BLaER1 (cell line): ENCODE results near the gene RSPH4A.
"Not testable (repeated sequence)": the region's sequence is repeated elsewhere in the genome, so short reads cannot be mapped to it uniquely, and the experiment has no call there.

Experiments used
- H3K27ac ChIP-seq: shearing (Covaris generic); formaldehyde crosslinking; 2 replicates; pipeline ENCODE4 v1.8.1; 2022
- H3K27me3 ChIP-seq: shearing (Covaris generic); formaldehyde crosslinking; 2 replicates; pipeline ENCODE4 v1.8.1; 2022
- H3K36me3 ChIP-seq: shearing (Covaris generic); formaldehyde crosslinking; 2 replicates; pipeline ENCODE4 v1.8.1; 2022
- H3K4me1 ChIP-seq: shearing (Covaris generic); formaldehyde crosslinking; 2 replicates; pipeline ENCODE4 v1.8.1; 2022
- H3K4me2 ChIP-seq: shearing (Covaris generic); formaldehyde crosslinking; 2 replicates; pipeline ENCODE4 v1.8.1; 2022
- H3K4me3 ChIP-seq: shearing (Covaris generic); formaldehyde crosslinking; 2 replicates; pipeline ENCODE4 v1.8.1; 2022
- H3K9ac ChIP-seq: shearing (Covaris generic); formaldehyde crosslinking; 2 replicates; pipeline ENCODE4 v1.8.1; 2022
- H3K9me3 ChIP-seq: shearing (Covaris generic); formaldehyde crosslinking; 2 replicates; pipeline ENCODE4 v1.8.1; 2022
- H4K20me1 ChIP-seq: shearing (Covaris generic); formaldehyde crosslinking; 2 replicates; pipeline ENCODE4 v1.8.1; 2022
- Cebpa-rat ChIP-seq: shearing (Covaris generic); IDR thresholded peaks from 2 replicates; pipeline ENCODE4 v1.8.1; 2022

RSPH4A gene

GRCh38 chr6:116663308-116663707 is 47.0 kb downstream of the RSPH4A start:
- H3K4me2 ChIP-seq = no peak overlapping the region
- H3K4me1 ChIP-seq = peaks cover 27% of the 10 kb centered on the region
- no peak for TF ChIP-seq Cebpa-rat
- peaks cover 42% of the 10 kb centered on the region for H3K36me3 ChIP-seq
- H4K20me1 ChIP-seq = peaks cover 55% of the 10 kb centered on the region
- H3K27ac ChIP-seq = no peak overlapping the region
- H3K4me3 ChIP-seq = no peak overlapping the region
- no peak overlapping the region for H3K9ac ChIP-seq
- H3K9me3 ChIP-seq = no peaks in the 10 kb centered on the region
- H3K27me3 ChIP-seq = no peaks in the 10 kb centered on the region

- H3K9ac ChIP-seq, H3K27ac ChIP-seq, H3K4me3 ChIP-seq, H3K9me3 ChIP-seq, H3K27me3 ChIP-seq, H3K4me2 ChIP-seq: not testable (repeated sequence)
- peaks cover 34% of the 10 kb centered on the region for H3K36me3 ChIP-seq
- peaks cover 56% of the 10 kb centered on the region for H4K20me1 ChIP-seq
- H3K4me1 ChIP-seq = peaks cover 27% of the 10 kb centered on the region
These were observed 47.9 kb downstream of the RSPH4A start for GRCh38 chr6:116664169-116664568.

GRCh38 chr6:116665464-116665863 is 49.2 kb downstream of the RSPH4A start:
- Histone ChIP-seq H3K36me3 (peaks cover 24% of the 10 kb centered on the region; the same call in 1 of the 2 replicates), H3K4me1 (peaks cover 27% of the 10 kb centered on the region), H3K27ac (no peak overlapping the region), H4K20me1 (peaks cover 51% of the 10 kb centered on the region), H3K4me2 (peak overlapping the region; percentile 75), H3K4me3 (peak overlapping the region; percentile 45; the same call in 1 of the 2 replicates), H3K9me3 (no peaks in the 10 kb centered on the region), H3K9ac (0 out of 2 replicates have a peak overlapping the region, but pooled peaks have one; percentile 38), H3K27me3 (no peaks in the 10 kb centered on the region)
- TF ChIP-seq Cebpa-rat = no peak

GRCh38 chr6:116666869-116667268 is 50.6 kb downstream of the RSPH4A start:
- peaks cover 15% of the 10 kb centered on the region; the same call in 1 of the 2 replicates for H3K36me3 ChIP-seq
- no peak overlapping the region for H3K27ac ChIP-seq
- peaks cover 27% of the 10 kb centered on the region for H3K4me1 ChIP-seq
- H4K20me1 ChIP-seq = peaks cover 41% of the 10 kb centered on the region
- 0 out of 2 replicates have a peak overlapping the region, but pooled peaks have one; percentile 3 for H3K4me3 ChIP-seq
- H3K4me2 ChIP-seq = peak overlapping the region; percentile 75
- H3K27me3 ChIP-seq = no peaks in the 10 kb centered on the region
- H3K9ac ChIP-seq = peak overlapping the region; percentile 43; the same call in 1 of the 2 replicates
- no peaks in the 10 kb centered on the region for H3K9me3 ChIP-seq
- no peak for TF ChIP-seq Cebpa-rat

- Histone ChIP-seq H3K4me1 (peaks cover 27% of the 10 kb centered on the region), H3K36me3 (peaks cover 9% of the 10 kb centered on the region; the same call in 1 of the 2 replicates), H3K4me2 (peak overlapping the region; percentile 75), H3K9ac (peak overlapping the region; percentile 91), H4K20me1 (peaks cover 33% of the 10 kb centered on the region), H3K27ac (peak overlapping the region; percentile 83), H3K27me3 (no peaks in the 10 kb centered on the region), H3K4me3 (peak overlapping the region; percentile 93), H3K9me3 (no peaks in the 10 kb centered on the region)
- TF ChIP-seq Cebpa-rat = no peak
These were observed 51.3 kb downstream of the RSPH4A start for GRCh38 chr6:116667623-116668022.

- H4K20me1 ChIP-seq = 0 out of 2 replicates have a peak, but pooled peaks cover 11% of the 10 kb centered on the region
- H3K27me3 ChIP-seq = no peaks in the 10 kb centered on the region
- H3K4me2 ChIP-seq = no peak overlapping the region
- no peak overlapping the region for H3K4me3 ChIP-seq
- peaks cover 3% of the 10 kb centered on the region for H3K4me1 ChIP-seq
- H3K9ac ChIP-seq = no peak overlapping the region
- H3K27ac ChIP-seq = no peak overlapping the region
- no peaks in the 10 kb centered on the region for H3K36me3 ChIP-seq
- no peak for TF ChIP-seq Cebpa-rat
- H3K9me3 ChIP-seq = no peaks in the 10 kb centered on the region
These were observed 56.0 kb downstream of the RSPH4A start for GRCh38 chr6:116672306-116672705.

GRCh38 chr6:116676021-116676420 is 59.7 kb downstream of the RSPH4A start:
- Histone ChIP-seq H3K9me3 (no peaks in the 10 kb centered on the region), H4K20me1 (no peaks in the 10 kb centered on the region), H3K4me2 (no peak overlapping the region), H3K27me3 (no peaks in the 10 kb centered on the region), H3K36me3 (no peaks in the 10 kb centered on the region), H3K4me3 (no peak overlapping the region), H3K9ac (no peak overlapping the region), H3K27ac (no peak overlapping the region), H3K4me1 (peaks cover 8% of the 10 kb centered on the region)
- TF ChIP-seq Cebpa-rat = no peak

- Histone ChIP-seq H4K20me1 (peaks cover 18% of the 10 kb centered on the region; the same call in 1 of the 2 replicates), H3K9me3 (0 out of 2 replicates have a peak, but pooled peaks cover 6% of the 10 kb centered on the region), H3K4me2 (peak within 1 kb of the TSS; percentile 83), H3K27ac (peak within 1 kb of the TSS; percentile 88), H3K27me3 (no peaks in the 10 kb centered on the region), H3K4me3 (peak within 1 kb of the TSS; percentile 83), H3K9ac (peak within 1 kb of the TSS; percentile 90), H3K36me3 (peaks cover 22% of the 10 kb centered on the region), H3K4me1 (peaks cover 25% of the 10 kb centered on the region)
- TF ChIP-seq Cebpa-rat = no peak
These were observed 64.8 kb downstream of the RSPH4A start, which contains the start of gene KPNA5 for GRCh38 chr6:116680880-116681672. Gene KPNA5 (plus strand): TSS chr6:116681211. CDS start chr6:116681335, 124 bp downstream.

GRCh38 chr6:116682334-116682712 is 66.0 kb downstream of the RSPH4A start:
- Histone ChIP-seq H3K9me3 (0 out of 2 replicates have a peak, but pooled peaks cover 6% of the 10 kb centered on the region), H3K9ac (no peak overlapping the region), H3K27me3 (no peaks in the 10 kb centered on the region), H4K20me1 (peaks cover 31% of the 10 kb centered on the region), H3K4me2 (peak overlapping the region; percentile 83), H3K4me3 (peak overlapping the region; percentile 83), H3K4me1 (peaks cover 25% of the 10 kb centered on the region), H3K27ac (no peak overlapping the region), H3K36me3 (peaks cover 22% of the 10 kb centered on the region)
- no peak for TF ChIP-seq Cebpa-rat
